DMS 273 (cell line): ENCODE data around the gene ITGB3BP.
"Not testable (repeated sequence)": the region's sequence is repeated elsewhere in the genome, so short reads cannot be mapped to it uniquely, and the experiment has no call there.

Experiments used
- DNase-seq: peaks from one replicate; lab custom pipeline; 2025; ENCODE audit not compliant: unreplicated experiment; lab: John Stamatoyannopoulos, UW

ITGB3BP gene

DNA sequence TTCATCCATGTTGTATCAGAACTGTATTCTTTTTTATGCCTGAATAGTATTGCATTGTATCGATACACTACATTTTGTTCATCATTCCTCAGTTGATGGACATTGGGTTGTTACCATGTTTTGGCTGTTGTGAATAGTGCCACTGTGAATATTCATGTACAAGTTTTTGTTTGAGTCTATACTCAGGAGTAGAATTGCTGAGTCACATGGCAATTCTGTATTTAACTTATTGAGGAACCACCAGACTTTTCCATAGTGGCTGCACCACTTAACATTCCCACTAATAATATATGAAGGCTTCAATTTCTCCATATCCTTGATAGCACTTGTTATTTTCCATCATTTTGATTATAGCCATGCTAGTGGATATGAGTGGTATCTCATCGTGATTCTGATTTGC is 99.4 kb downstream of the ITGB3BP start:
- DNase-seq: no peak

DNA sequence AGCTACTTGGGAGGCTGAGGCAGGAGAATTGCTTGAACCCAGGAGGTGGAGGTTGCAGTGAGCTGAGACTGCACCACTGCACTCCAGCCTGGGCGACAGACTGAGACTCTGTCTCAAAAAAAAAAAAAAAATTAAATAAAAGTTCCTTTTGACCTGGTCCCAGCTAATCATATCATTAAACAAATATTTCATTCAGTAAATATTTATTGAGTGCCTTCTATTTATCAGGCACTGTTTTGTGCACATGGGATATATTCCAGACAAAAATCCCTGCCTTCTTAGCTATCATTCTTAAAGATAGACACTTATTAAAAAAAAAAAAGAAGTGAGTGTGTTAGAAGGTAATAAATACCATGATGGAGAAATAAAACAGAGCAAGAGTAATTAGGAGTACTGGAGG is 102.3 kb downstream of the ITGB3BP start:
- not testable (repeated sequence) for DNase-seq

DNA sequence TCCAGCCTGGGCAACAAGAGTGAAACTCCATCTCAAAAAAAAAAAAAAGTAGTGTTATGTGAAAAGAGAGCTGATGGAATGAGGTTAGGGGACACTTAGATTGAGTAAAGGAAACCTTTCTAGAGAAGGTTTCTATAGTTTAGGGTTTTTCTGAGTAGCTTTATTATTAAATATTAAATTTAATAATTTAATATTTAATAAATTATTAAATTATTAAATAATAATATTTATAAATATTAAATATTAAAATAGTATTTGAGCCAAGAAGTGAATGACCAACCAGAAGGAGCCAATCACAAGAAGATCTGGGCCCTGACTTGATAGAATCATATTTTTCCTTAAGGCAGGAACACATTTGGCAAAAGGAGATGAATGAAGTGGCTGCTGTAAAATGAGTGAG is 104.9 kb downstream of the ITGB3BP start:
- no peak for DNase-seq

DNA sequence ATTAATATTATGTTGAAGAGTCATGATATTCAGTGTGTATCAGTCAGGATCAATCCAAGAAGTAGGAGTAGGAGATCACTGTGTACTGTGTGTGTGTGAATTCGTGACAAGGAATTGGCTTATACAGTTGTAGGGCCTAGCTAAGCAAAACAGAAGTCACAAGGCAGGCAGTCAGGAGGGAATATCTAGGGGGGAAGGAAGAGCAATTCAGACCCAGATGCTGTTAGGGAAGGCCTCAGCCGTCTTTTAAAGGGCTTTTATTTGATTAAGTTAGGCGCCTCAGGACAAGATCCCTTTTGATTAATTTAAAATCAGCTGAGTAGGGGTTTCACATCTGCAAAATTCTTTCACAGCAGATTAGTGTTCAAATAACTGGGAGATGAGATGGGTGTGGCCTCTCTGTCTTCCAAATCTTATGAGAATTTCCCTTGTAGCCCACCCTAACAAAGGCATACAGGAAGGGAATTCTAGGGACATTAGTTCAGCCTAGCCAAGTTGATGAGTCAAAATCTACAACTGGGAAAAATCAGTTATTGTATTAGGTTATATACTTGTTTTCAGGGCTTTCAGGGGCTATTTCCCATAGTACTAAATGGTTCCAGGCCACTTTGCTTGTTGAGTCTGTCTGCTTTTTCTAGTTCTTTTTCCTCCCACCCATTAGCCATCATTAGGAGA is 108.2 kb downstream of the ITGB3BP start:
- DNase-seq: no peak

DNA sequence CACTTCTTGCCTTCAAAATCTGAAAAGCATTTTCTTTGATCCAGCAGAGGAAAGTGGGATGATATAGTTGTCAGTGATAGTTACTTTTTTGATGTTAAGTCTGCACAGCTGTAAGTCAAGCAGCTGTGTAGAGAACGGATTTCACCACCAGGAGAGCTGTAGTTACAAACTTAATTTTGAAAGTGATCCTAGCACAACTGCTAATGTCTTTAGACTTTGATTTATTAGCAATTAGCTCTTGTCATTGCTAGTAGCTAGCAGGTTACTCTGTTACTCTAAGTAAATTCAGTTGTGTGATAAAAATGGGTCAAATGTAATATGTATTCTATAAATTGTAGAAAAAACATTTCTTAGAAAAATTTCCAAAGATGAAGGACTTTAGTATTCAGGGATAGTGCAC is 109.6 kb downstream of the ITGB3BP start:
- peak; percentile 4 for DNase-seq

DNA sequence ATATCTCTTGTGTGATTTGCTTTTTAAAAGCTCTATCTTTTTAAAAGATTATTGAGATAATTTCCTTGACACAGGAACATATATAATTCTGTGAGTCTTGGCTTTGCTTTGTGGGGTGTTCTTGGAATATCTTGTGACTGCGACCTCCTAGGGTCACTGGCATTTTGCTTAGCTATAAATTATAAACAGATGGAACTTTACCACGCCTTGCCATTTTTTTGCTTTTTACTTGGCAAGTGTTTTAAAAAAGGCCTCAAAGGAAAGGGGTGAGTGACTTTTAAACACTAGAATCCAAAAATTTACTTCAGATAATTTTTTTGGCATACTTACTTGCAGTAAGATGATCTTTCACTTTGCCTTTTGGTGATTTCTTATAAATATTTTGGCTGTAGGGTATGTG is 112.0 kb downstream of the ITGB3BP start:
- DNase-seq: no peak

DNA sequence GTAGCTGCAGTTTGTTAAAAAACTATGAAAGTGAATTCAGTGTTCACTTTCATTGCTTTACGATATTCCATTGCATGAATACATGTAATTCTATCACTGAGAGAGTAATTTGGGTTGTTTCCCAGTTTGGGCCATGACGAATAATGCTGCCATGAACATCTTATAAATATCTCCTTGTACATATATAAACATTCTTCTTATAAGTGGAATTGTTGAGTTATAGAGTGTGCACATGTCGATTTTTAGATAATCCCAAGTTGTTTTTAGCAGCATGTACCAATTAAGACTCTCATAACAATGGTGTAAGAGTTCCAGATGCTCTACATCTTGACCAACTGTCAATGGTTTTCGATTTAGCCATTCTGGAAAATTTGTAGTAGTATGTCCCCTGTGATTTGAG is 114.7 kb downstream of the ITGB3BP start:
- no peak for DNase-seq

DNA sequence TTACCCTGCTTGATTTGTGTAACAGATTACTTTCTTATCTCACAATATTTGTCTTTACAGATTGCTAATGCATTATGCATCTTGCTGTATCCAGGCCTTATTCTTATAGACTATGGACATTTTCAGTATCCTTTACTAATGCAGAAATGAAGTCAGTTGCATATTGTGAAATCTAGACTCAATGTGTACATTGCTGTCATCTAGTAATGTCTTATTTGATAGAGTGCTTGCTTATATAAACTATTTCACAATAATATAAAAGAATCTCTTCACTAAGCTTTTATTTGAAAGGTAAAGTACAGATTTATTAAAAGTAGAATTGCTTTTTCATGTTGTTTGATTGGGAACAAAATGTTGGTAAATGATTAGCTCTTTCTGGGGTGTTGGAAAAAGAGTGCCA is 116.0 kb downstream of the ITGB3BP start:
- no peak for DNase-seq

DNA sequence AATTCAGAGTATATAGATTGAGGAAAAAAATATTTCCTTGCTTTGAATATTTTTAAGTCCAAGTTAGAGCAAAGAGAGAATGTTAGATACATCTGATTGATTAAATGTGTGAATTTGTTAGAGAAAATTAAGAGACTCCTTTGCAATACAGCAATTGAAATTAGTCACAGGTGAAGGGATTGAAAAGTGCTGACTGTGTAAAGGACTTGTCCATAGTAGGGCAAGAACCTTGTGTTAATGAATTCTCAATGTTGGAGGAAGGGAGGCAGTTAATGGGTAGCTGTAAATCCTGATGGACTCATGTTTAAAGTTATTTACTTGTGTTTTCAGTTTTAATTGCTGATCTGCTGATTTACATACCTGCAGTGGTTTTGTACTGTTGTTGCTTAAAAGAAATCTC is 117.0 kb downstream of the ITGB3BP start:
- no peak for DNase-seq

DNA sequence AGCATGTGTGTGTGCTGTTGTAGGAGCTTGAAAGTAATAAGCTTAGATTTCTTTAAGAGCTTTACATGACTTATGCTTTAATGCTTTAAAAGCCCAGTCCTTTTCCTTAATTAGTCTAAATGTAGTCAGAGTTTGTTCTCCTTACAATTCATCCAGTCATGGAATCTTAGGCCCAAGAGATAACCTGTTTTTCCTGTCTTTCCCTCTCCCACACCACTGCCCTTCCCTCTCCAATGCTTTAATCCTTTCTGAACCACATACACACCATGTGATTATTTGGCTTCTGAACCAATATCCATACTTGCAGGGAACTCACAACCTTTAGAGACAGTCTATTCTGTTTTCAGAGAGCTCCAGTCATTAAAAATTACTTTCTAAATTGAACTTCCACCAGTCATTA is 118.0 kb downstream of the ITGB3BP start:
- DNase-seq: no peak

DNA sequence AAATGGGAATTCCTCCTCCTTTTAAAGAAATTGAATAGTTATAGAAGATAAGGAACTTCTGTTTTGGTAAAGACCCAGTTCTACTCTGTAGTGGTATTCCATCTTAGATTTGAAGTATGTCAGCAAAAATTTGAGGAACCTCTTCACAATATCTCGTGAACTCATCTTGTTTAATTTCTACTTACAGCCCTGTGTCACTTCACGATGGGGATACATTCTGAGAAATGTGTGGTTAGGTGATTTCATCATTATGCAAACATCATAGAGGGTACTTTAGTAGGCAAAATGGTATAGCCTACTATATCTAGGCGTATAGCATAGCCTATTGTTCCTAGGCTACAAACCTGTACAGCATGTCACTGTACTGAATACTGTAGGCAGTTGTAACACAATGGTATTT is 119.6 kb downstream of the ITGB3BP start:
- no peak for DNase-seq

DNA sequence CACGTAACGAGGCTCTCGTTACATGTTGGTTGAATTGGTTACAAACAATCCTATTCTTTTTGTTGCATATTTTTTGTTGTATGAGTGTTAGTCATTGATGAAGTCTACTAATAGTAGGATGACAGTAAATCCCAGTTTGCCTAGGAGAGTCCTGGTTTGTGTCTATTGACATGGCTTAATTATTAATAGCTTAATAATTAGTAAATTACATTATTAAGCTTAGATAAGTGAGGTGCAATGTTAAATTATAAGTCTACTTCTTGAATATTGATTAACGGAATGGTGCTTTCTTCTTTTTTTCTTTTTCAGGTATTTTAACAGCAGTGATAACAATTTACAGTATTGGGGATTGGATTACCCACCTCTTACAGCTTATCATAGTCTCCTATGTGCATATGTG is 121.1 kb downstream of the ITGB3BP start:
- no peak for DNase-seq
